ENCODE measurements around the gene MYF5.

GRCh38 chr12:80709811-80710726 is 6.6 kb upstream of the MYF5 start:
- TF ChIP-seq CTCF (conservative IDR thresholded peaks at IDR 0.05 in 1 of 2, IDR thresholded peaks at IDR 0.05 in 1 of 2; ENCODE audit: low read depth in 1 of 2, low read length in 2 of 2) (peak in 1 of 2 donors; percentile 29), EZH2 (IDR thresholded peaks at IDR 0.05; ENCODE audit: low read length, missing control alignments) (no peak)
